Stimulated activated naive B cell treated with anti-CD40 and anti-IgM and Interleukin-4, amounts not matched to agents 10 μg/mL and 1 μg/mL and 100 μg/mL, for 72 hours (primary cell): ENCODE results near the gene FAM81B.
"Not testable (repeated sequence)": the region's sequence is repeated elsewhere in the genome, so short reads cannot be mapped to it uniquely, and the experiment has no call there.

Experiments used
- ATAC-seq, 2 donors: fragments of 150-1000 bp; cut with Tn5 transposase; replicated peaks; 2 replicates each; pipeline ENCODE4 v1.10.0; 2021; ENCODE audit warnings: moderate library complexity in 1 of 2
- DNase-seq: peaks from one replicate; pipeline ENCODE4 v3.0.0; 2021
- H3K27ac Mint-ChIP-seq: one replicate; pipeline ENCODE4 v1.8.0; 2022; ENCODE audit warnings: mild to moderate bottlenecking, mixed read lengths
- H3K27me3 Mint-ChIP-seq, 2 donors: one replicate each; pipeline ENCODE4 v1.8.0; 2022; ENCODE audit warnings: mixed read lengths in 2 of 2
- H3K36me3 Mint-ChIP-seq, 2 donors: one replicate each; pipeline ENCODE4 v1.8.0; 2022; ENCODE audit warnings: mixed read lengths in 2 of 2, mild to moderate bottlenecking in 1 of 2
- H3K4me1 Mint-ChIP-seq, 2 donors: one replicate each; pipeline ENCODE4 v1.8.0; 2022; ENCODE audit warnings: mixed read lengths in 2 of 2, mild to moderate bottlenecking in 1 of 2
- H3K4me3 Mint-ChIP-seq, 2 donors: one replicate each; pipeline ENCODE4 v1.8.0; 2022; ENCODE audit warnings: mild to moderate bottlenecking in 2 of 2, mixed read lengths in 2 of 2, moderate library complexity in 1 of 2
- H3K9me3 Mint-ChIP-seq, 2 donors: one replicate each; pipeline ENCODE4 v1.8.0; 2022; ENCODE audit warnings: mixed read lengths in 2 of 2, mild to moderate bottlenecking in 1 of 2

FAM81B gene, protein sequence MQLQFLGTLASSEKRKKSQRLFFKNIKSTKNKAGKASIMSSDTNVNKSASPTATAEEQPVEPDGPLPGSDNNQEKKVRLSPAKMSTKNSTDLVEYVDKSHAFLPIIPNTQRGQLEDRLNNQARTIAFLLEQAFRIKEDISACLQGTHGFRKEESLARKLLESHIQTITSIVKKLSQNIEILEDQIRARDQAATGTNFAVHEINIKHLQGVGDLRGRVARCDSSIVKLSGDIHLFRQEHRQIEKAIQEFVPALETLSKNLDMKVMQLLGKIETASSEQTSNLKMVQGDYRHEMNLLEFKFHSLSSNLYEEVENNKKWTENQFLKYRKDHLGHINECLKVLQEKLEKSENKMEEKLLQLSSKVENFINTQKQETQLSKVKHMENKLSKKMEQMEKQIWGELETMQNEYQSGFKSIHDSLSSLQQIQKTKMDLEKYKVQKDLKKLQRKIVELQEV

DNA sequence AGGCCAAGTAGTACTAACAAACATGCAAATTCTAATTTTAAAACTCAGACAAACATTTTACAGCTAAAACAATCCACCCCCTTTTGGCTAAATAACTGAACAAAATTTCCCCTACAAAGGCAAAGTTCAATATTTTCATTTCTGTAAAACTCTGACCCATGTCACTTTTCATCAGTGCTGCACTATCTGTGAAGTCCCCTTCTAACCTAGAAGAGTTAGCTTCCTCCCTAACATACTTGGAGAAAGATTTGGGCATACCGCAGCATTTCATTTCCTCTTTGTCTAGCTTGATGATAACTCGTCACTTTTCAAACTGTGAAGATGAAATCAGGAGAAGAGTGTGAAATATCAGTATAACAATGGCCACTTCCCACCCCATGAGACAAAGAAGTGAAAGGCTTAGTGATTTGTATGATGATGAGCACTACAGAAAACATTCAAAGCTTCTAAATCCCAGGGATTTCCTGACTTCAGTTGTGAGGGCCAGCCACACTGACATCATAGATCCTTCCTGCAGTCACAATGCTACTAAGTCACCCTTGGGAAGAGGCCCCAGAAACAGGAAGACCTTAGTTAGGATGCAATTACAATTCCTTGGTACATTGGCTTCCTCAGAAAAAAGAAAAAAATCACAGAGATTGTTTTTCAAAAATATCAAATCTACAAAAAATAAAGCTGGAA, at the start of gene FAM81B:
TSS of gene FAM81B (plus strand) at position 555 of the 681 bp plus-strand sequence. CDS start at position 579, 24 bp downstream.
- Mint-ChIP-seq H3K27me3 (peaks cover 0 to 7% of the 10 kb centered on the region in 2 donors), H3K27ac (no peak within 1 kb of the TSS), H3K9me3 (peaks cover 0 to 6% of the 10 kb centered on the region in 2 donors), H3K4me3 (no peak within 1 kb of the TSS), H3K4me1 (peaks cover 6 to 11% of the 10 kb centered on the region in 2 donors), H3K36me3 (no peaks in the 10 kb centered on the region)
- ATAC-seq: peak; percentile 76 to 83
- no peak for DNase-seq

DNA sequence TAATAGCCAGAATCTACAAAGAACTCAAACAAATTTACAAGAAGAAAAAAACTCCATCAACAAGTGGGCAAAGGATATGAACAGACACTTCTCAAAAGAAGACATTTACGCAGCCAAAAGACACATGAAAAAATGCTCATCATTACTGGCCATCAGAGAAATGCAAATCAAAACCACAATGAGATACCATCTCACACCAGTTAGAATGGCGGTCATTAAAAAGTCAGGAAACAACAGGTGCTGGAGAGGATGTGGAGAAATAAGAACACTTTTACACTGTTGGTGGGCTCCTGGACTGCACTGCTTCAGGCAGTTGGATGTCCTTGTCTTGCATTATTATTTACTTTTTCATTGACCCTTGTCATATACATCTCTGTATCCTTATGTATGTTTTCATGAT, 49.7 kb upstream of the FAM81B start:
- H3K9me3 Mint-ChIP-seq, H3K36me3 Mint-ChIP-seq, H3K27ac Mint-ChIP-seq, H3K4me3 Mint-ChIP-seq, H3K27me3 Mint-ChIP-seq, H3K4me1 Mint-ChIP-seq, ATAC-seq, DNase-seq: not testable (repeated sequence)

DNA sequence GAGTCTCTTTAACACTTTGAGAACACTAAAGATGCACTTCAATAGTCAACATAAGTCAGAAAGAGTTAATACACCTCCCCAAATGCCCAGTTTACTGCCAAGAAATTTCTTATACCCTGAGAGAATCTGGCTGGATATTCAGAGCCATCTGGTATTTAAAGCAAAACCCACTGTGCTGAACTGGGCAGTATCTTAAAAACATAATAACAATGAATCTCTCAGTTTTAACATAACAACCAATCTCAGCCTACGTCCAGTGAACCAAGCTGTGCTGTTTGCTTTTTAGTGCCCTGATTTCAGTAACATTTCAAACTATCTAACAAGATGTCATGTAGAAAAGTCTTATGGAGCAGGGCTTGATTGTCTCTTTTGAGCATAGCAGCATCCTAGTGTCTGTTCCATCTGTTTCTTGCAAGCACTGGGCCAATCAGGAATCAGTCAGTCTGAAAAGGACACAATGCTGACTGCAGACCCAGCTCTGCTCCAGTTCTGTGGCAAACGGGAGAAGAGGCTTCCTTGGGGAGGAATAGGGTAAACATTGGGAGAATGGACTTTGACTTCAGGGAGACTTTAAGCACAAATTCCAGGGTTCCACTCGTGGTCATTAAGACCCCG, 43.6 kb upstream of the FAM81B start:
- no peak overlapping the region for H3K27ac Mint-ChIP-seq
- H3K27me3 Mint-ChIP-seq: no peaks in the 10 kb centered on the region
- H3K9me3 Mint-ChIP-seq: peaks cover 5 to 6% of the 10 kb centered on the region in 2 donors
- no peaks in the 10 kb centered on the region for H3K36me3 Mint-ChIP-seq
- H3K4me1 Mint-ChIP-seq: no peaks in the 10 kb centered on the region
- DNase-seq: no peak
- no peak overlapping the region for H3K4me3 Mint-ChIP-seq
- no peak for ATAC-seq

DNA sequence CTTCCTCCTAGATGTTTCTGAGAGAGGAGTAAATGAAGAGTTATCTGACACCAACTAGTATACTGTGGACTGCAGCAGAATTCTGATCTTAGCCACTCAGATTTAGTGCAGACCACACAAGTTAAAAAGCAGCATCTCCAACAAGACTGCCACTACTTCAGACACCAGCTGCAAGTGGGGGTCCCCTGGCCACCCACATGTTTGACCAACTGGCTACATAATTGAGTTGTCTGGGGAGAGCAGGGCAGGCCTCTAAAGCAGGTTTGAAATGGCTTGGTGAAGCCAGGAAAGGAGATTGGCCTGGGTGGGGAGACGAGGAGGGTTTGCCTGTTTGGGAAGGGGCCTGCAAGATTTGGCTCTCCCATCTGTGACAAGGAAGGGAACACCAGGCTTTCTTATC, 40.5 kb upstream of the FAM81B start:
- ATAC-seq: no peak
- Mint-ChIP-seq H3K27me3 (no peaks in the 10 kb centered on the region), H3K9me3 (peaks cover 5 to 6% of the 10 kb centered on the region in 2 donors), H3K27ac (no peak overlapping the region), H3K4me1 (no peaks in the 10 kb centered on the region), H3K4me3 (no peak overlapping the region), H3K36me3 (no peaks in the 10 kb centered on the region)
- no peak for DNase-seq

DNA sequence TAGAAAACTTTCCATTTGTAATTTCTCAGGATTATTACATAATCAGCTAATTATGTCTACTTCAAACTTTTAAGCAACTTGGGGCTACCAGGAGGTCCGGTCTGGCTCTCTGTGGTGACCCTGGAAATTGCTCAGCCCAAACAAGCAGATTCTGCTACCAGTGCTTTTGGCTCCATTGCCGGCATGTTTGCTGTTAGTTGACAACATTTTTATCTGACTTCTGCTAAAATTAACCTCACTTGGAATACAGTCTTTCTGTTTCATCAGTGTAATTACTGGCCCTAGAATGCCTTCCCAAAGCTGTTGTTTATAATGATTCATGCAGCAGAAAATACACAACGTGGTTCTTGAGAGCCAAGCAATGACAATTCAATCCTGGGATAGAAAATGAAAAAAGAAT, 38.5 kb upstream of the FAM81B start:
- no peak overlapping the region for H3K4me3 Mint-ChIP-seq
- H3K27me3 Mint-ChIP-seq: no peaks in the 10 kb centered on the region
- no peak overlapping the region for H3K27ac Mint-ChIP-seq
- peaks cover 5 to 6% of the 10 kb centered on the region in 2 donors for H3K9me3 Mint-ChIP-seq
- peaks cover 0 to 4% of the 10 kb centered on the region in 2 donors for H3K4me1 Mint-ChIP-seq
- H3K36me3 Mint-ChIP-seq: no peaks in the 10 kb centered on the region
- no peak for ATAC-seq
- no peak for DNase-seq

DNA sequence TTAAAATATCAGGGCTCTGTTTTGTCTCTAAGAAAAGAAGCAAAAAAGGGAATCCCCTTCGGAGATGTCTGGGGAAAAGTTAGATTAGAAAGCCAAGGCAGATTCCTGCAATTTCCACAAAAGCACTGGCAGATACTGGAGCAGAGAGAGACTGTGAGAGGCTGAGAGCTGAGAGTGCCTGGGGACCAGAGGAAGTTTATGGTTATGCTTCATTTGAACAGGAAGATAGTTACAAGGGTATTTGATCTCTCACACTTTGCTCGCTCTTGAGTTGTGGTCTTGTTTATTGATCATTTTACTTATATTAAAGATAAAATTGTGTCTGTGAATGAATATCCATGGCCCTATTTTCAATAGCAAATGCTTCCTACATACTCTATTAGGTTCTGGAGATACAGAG, 32.8 kb upstream of the FAM81B start:
- no peak overlapping the region for H3K27ac Mint-ChIP-seq
- H3K9me3 Mint-ChIP-seq: no peaks in the 10 kb centered on the region
- ATAC-seq: peak in 1 of 2 donors; percentile 43
- no peak overlapping the region for H3K4me3 Mint-ChIP-seq
- no peaks in the 10 kb centered on the region for H3K36me3 Mint-ChIP-seq
- no peaks in the 10 kb centered on the region for H3K27me3 Mint-ChIP-seq
- peaks cover 12 to 15% of the 10 kb centered on the region in 2 donors for H3K4me1 Mint-ChIP-seq
- no peak for DNase-seq

DNA sequence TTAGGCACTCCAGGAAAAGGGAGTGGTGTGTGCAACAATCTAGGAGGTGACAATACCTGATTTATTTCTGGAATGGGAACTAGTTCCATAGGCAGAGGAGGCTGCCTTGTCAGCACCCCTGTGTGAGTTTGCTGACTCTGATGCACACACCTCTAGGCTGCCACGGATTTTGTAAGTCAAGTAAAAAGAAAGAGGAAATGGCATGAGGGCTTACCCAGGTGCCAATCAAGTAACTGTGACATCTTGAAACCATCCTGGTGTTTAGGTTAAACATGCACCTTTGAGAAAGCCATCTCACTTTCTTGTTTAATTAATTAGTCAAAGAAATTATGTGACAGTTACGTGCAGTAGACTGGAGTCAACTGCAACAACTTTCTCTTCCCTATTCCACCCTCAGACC, 32.3 kb upstream of the FAM81B start:
- no peaks in the 10 kb centered on the region for H3K27me3 Mint-ChIP-seq
- H3K9me3 Mint-ChIP-seq: peaks cover 4 to 5% of the 10 kb centered on the region in 2 donors
- H3K4me1 Mint-ChIP-seq: peaks cover 12 to 15% of the 10 kb centered on the region in 2 donors
- DNase-seq (no peak), ATAC-seq (peak; percentile 83 to 84)
- H3K4me3 Mint-ChIP-seq: peak overlapping the region in 1 of 2 donors; percentile 46
- H3K27ac Mint-ChIP-seq: no peak overlapping the region
- H3K36me3 Mint-ChIP-seq: peaks cover 0 to 2% of the 10 kb centered on the region in 2 donors

DNA sequence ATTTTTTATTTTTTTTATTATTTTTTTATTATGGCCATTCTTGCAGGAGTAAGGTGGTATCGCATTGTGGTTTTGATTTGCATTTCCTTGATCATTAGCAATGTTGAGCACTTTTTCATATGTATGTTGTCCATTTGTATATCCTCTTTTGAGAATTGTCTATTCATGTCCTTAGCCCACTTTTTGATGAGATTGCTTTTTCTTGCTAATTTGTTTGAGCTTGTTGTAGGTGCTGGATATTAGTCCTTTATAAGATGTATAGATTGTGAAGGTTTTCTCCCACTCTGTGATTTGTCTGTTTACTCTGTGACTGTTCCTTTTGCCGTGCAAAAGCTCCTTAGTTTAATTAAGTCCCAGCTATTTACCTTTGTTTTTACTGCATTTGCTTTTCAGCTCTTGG, 30.5 kb upstream of the FAM81B start:
- DNase-seq, H3K4me3 Mint-ChIP-seq: not testable (repeated sequence)
- H3K4me1 Mint-ChIP-seq: peaks cover 12 to 15% of the 10 kb centered on the region in 2 donors

DNA sequence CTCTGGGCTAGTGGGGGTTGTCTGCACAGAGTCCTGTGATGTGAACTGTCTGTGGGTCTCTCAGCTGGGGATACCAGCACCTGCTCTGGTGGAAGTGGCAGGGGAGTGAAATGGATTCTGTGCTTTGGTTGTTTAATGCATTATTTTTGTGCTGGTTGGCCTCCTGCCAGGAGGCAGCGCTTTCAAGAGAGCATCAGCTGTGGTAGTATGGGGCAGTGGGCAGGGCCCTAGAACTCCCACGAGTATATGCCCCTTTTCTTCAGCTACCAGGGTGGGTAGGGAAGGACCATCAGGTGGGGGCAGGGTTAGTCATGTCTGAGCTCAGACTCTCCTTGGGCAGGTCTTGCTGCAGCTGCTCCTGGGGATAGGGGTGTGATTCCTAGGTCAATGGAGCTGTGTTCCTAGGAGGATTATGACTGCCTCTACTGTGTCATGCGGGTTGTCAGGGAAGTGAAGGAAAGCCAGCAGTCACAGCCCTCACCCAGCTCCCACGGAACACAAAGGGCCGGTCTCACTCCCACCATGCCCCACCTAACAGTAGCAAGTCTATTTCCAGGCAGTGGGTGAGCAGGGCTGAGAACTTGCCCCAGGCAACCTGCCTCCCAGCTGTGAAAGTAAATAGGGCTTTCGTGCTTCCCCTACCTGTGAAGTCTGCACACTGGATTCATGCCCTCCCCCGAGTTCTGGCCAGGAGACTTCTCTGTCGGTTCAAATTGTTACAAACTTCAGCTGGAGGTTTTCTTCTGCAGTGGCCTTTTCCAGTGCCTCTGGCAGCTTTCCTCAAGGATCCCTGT, 25.7 kb upstream of the FAM81B start:
- no peak overlapping the region for H3K27ac Mint-ChIP-seq
- DNase-seq (no peak), ATAC-seq (no peak)
- H3K4me1 Mint-ChIP-seq: no peaks in the 10 kb centered on the region
- H3K9me3 Mint-ChIP-seq: peaks cover 10 to 11% of the 10 kb centered on the region in 2 donors
- H3K27me3 Mint-ChIP-seq: peaks cover 0 to 4% of the 10 kb centered on the region in 2 donors
- H3K36me3 Mint-ChIP-seq: peaks cover 0 to 2% of the 10 kb centered on the region in 2 donors
- H3K4me3 Mint-ChIP-seq: no peak overlapping the region

More for the DNA sequence above, 30.5 kb upstream of the FAM81B start:
- not testable (repeated sequence) for ATAC-seq, H3K27me3 Mint-ChIP-seq, H3K27ac Mint-ChIP-seq, H3K36me3 Mint-ChIP-seq
- H3K9me3 Mint-ChIP-seq: peaks cover 10 to 11% of the 10 kb centered on the region in 2 donors

DNA sequence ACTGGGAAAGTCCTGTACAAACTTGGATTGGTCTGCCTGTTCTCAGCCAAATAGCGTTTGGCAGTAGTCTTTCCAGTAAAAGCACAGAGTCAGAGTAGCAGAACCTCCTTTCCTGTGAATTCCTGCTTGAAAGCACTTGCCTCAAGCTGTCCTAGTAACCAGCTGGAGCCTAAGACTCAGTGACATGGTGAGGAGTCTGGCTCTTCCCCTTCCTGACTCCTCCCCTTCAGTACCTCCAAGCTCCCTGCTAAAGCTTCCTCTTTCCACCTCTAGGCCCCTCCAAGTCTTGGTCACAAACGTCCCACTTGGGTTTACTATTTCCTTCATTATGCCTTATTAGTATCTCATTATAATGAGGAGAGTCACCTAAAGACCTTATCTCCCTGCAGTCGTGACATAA, 21.4 kb upstream of the FAM81B start:
- DNase-seq (no peak), ATAC-seq (peak; percentile 39 to 54)
- no peak overlapping the region for H3K4me3 Mint-ChIP-seq
- H3K9me3 Mint-ChIP-seq: peaks cover 5 to 7% of the 10 kb centered on the region in 2 donors
- no peak overlapping the region for H3K27ac Mint-ChIP-seq
- H3K4me1 Mint-ChIP-seq: no peaks in the 10 kb centered on the region
- H3K27me3 Mint-ChIP-seq: peaks cover 0 to 4% of the 10 kb centered on the region in 2 donors
- no peaks in the 10 kb centered on the region for H3K36me3 Mint-ChIP-seq

DNA sequence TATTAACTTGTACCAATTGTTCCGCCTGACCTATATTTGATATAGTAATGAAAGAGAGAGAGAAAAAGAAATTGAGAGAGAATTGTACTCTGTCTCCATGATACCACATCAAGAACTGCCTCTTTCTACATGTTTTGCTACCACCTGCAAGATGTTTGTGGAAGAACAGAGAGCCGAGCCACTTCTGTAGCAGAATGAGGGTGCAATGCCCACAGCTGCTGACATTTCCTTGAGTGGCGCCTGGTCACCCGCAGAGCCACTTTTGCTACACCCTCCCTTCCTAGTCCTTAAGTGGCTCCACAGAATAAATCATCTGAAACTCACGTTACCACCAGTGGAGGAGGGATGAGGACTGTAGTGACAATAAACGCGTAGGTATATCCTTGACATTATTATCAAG, 17.1 kb upstream of the FAM81B start:
- H3K4me1 Mint-ChIP-seq: no peaks in the 10 kb centered on the region
- no peak for DNase-seq
- no peak for ATAC-seq
- no peaks in the 10 kb centered on the region for H3K27me3 Mint-ChIP-seq
- H3K27ac Mint-ChIP-seq: no peak overlapping the region
- no peaks in the 10 kb centered on the region for H3K9me3 Mint-ChIP-seq
- H3K4me3 Mint-ChIP-seq: no peak overlapping the region
- no peaks in the 10 kb centered on the region for H3K36me3 Mint-ChIP-seq

DNA sequence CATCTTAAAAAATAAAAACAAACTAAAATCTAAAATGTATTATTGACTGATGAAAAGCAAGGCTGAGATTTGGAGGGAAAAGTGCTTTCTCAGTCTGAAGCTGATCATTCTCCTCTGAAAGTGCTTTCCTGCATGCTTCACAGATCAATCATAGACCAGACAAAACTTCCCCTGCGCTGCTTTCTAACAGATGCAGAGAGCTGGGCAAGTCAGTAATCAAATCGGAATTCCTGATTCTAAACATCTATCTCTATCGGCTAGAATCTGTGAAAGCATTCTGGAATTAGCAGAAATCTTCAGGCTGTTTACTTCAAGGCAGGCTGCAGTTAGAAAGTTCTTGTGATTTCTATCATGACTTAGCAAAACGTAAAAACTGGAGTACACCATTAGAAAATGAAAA, 15.6 kb upstream of the FAM81B start:
- peaks cover 5 to 7% of the 10 kb centered on the region in 2 donors for H3K9me3 Mint-ChIP-seq

DNA sequence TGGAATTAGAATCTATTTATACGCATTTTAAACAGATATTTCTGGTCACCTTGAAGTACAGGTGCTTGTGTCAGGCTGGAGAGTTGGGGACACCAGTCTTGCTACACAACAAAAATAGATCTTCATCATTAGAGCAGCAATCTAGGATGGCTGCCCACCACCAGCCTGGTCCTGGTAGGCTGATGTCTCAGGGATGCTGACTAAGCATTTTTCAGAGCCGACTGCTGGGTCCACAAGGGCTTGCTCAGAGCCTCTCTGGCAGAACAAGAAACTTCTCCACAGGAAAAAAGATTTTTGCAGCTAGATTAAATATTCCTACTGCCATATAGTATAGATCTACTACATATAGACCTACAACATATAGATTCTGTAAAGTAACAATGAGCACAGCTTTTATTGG, 12.0 kb upstream of the FAM81B start:
- peaks cover 0 to 7% of the 10 kb centered on the region in 2 donors for H3K27me3 Mint-ChIP-seq
- peaks cover 5 to 12% of the 10 kb centered on the region in 2 donors for H3K9me3 Mint-ChIP-seq
- DNase-seq (no peak), ATAC-seq (no peak)
- H3K4me1 Mint-ChIP-seq: peaks cover 11 to 14% of the 10 kb centered on the region in 2 donors
- no peak overlapping the region for H3K4me3 Mint-ChIP-seq
- H3K27ac Mint-ChIP-seq: no peak overlapping the region
- H3K36me3 Mint-ChIP-seq: peaks cover 0 to 1% of the 10 kb centered on the region in 2 donors

More for the DNA sequence above, 15.6 kb upstream of the FAM81B start:
- H3K27ac Mint-ChIP-seq: no peak overlapping the region
- DNase-seq (no peak), ATAC-seq (no peak)
- peaks cover 0 to 1% of the 10 kb centered on the region in 2 donors for H3K36me3 Mint-ChIP-seq
- H3K27me3 Mint-ChIP-seq: no peaks in the 10 kb centered on the region
- H3K4me3 Mint-ChIP-seq: no peak overlapping the region
- H3K4me1 Mint-ChIP-seq: peaks cover 8 to 10% of the 10 kb centered on the region in 2 donors
